GM18517 (cell line): ENCODE data around the gene TAAR8.
"Not testable (repeated sequence)": the region's sequence is repeated elsewhere in the genome, so short reads cannot be mapped to it uniquely, and the experiment has no call there.

Experiments used
- ATAC-seq: cut with Tn5 transposase; IDR thresholded peaks from one replicate; pipeline ENCODE4 v1.9.1; 2021; ENCODE audit warnings: mild to moderate bottlenecking, moderate library complexity; ENCODE audit not compliant: unreplicated experiment

TAAR8 gene

GRCh38 chr6:132544826-132545225 is 7.6 kb upstream of the TAAR8 start:
- no peak for ATAC-seq

- ATAC-seq: no peak
Measured at GRCh38 chr6:132548746-132549463, 3.6 kb upstream of the TAAR8 start.

GRCh38 chr6:132551214-132551613 is 1.3 kb upstream of the TAAR8 start:
- no peak for ATAC-seq

GRCh38 chr6:132560087-132560486 is 7.6 kb downstream of the TAAR8 start:
- ATAC-seq: not testable (repeated sequence)

DNA sequence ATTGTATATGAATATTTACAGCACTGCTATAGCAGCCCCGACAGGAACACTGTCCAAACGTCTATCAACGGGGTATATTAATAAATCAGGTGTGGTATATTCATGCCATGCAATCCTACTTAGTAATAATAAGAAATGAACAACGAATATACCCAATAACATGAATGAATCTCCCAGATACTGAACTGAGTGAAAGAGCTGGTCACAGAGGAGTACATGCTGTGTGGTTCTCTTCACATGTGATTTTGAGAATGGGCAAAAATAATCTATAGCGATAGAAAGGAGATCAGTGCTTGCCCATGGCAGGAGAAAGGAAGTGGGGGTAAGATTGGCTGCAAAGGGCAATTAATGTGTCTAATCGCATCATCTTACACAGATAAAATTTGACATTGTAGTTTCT is 13.9 kb downstream of the TAAR8 start:
- ATAC-seq: no peak

GRCh38 chr6:132567566-132567965 is 15.1 kb downstream of the TAAR8 start:
- no peak for ATAC-seq

DNA sequence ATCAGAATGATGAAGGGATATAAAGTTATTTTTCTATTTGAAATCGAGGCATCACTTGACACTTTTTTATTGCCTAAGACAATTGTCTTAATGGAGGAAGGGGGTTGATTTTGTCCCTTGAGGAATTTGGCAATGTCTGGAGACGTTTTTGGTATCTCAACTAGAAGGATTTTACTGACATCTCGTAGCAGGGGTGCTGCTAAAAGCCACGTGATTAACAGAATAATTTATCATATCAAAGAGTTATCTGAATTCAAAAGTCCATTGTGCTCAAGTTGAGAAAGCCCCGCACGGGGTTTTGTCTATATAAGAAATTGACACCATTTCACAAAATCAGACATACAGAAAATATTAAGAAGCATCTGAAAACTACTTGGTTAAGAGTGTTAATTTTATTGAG is 16.1 kb downstream of the TAAR8 start:
- no peak for ATAC-seq

DNA sequence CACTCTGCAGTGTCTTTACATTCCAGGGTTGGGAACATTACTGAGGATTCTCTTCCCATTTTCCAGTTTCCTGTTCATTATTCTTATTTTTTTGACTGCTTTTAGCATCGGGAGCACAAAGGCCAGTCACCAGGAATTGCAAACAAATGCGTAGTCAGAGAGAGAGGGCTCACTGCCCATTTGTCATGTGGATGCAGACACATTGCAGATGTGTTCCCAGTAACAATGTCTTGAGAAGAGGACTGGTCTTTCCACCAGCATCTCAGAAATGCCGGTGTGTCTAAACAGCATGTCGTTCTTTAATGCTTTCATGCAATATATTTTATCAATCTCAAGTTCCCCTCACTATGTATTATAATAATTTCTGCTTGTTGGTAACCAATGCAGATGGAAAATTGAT is 16.7 kb downstream of the TAAR8 start:
- no peak for ATAC-seq

- ATAC-seq: no peak
Measured at GRCh38 chr6:132570221-132570777, 17.8 kb downstream of the TAAR8 start, which contains the start of gene TAAR6. Gene TAAR6 (plus strand): TSS chr6:132570322. CDS start chr6:132570322, 0 bp downstream.

DNA sequence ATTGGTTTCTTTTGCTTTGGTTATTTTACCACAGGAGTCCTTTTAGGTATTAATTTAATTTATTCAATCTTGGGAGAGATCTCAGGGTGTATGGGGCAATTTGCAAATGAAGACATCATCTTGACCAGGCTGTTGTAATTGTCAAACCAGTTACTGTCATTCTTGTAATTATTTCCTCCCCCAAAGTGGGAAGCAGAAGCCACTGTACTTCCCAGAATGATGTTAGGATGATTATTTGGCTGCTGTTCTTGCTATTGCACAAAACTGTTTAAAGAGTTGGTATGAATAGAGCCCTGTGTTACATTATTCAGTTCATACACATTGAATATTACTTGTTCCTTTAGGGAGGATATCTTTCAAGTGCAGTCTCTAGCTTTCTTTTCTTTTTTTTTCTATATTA is 19.3 kb downstream of the TAAR8 start:
- ATAC-seq: no peak

- ATAC-seq: no peak
Measured at GRCh38 chr6:132584698-132585097, 32.2 kb downstream of the TAAR8 start.

DNA sequence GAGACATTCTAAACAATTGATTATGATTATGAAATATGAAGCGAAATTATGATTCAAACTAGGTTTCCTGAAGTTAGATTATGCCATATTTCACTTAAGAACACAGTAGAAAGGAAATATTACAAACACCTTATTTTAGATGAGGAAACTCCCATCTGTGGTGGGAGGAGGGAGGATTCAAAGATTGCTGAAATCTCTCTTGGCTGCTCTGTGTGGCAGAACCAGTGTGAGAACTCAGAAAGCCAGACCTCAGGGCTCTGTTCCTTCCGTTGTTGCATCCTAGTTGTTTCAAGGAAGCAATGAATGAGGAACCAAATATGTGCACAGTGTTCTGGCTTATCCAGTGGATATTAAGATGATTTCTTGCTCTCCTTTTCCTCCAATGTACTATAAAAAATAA is 35.0 kb downstream of the TAAR8 start:
- ATAC-seq: no peak

DNA sequence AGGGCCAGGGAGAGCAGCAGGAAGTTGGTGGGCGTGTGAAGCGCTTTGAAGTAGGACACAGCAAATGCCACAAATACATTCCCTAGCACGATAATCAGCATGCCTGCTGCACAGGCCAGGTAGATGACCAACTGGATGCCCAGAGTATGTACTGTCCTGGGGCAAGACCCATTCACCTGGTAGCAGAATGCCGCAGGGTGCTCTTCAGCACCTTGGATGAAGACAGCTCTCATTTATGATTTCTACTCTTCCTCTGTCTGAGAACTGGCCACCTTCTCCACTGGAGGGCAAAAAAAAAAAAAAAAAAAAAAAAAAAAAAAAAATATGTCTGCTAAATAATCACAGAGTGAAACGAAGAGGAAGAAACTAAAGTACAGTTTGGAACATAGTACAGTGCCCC is 37.0 kb downstream of the TAAR8 start, which contains the start of gene TAAR5:
Gene TAAR5, minus strand, starts transcription at position 288 of the 400 bp plus-strand sequence. Its CDS starts 55 bp downstream, at position 233.
- ATAC-seq: no peak

- no peak for ATAC-seq
Measured at GRCh38 chr6:132590362-132590761, 37.9 kb downstream of the TAAR8 start.

DNA sequence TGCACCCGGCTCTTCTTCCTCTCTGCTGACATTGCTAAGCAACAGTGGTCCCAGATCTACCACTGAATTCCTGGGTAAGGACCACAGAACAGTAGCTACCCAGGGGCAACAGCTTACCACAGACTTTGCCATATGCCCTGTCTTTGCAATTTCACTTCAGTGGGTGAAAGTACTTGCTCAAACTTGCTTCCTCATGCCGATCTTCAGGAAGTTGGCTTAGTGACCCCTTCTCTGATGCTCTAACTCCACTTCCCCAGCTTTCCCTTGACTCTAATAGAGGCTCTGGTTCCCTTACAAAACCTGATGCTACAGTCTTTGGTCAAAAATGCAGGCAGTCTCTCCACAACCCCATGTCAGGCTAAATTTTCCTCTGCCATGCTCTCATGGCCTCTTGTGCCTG is 40.4 kb downstream of the TAAR8 start:
- no peak for ATAC-seq

DNA sequence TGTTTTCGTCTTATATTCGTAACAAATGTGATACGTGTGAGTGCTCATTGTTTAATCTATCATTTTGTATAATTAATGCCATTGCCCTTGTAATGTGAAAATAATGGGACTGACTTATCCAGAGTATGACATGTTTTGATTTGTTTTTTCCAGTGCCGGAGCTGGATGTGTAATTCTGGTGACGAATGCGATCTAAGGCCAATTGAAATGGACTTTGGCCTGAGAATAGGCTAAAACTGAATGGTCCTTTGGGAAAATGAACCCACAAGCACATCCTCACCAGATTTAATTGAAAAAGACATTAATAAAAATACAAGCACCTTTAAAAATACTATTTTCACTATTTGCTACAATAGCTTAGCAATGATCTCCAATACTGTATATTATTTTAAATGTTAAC is 43.7 kb downstream of the TAAR8 start:
- no peak for ATAC-seq

- ATAC-seq: peak; percentile 65
Measured at GRCh38 chr6:132598473-132598872, 46.0 kb downstream of the TAAR8 start.

DNA sequence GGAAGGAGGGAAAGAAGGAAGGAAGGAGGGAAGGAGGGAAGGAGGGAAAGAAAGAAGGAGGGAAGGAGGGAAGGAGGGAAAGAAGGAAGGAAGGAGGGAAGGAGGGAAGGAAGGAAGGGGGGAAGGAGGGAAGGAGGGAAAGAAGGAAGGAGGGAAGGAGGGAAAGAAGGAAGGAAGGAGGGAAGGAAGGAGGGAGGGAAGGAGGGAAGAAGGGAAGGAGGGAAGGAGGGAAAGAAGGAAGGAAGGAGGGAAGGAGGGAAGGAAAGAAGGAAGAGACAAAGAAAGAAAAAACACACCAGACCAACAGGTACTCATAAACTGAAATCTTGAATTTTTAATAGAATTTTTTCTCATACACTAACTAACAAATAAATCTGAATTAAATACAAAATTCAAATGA is 48.4 kb downstream of the TAAR8 start:
- ATAC-seq: not testable (repeated sequence)
